ENCODE data around the gene DHTKD1.
"Not testable (repeated sequence)": the region's sequence is repeated elsewhere in the genome, so short reads cannot be mapped to it uniquely, and the experiment has no call there.

The DHTKD1 gene

GRCh38 chr10:12067336-12067735, 1.4 kb upstream of the DHTKD1 start:
- Histone ChIP-seq H3K4me1 (ENCODE audit: control insufficient read depth, insufficient read depth, low read length) (peaks cover 6% of the 10 kb centered on the region), H3K9ac (ENCODE audit: low read length in 2 of 2) (no peak overlapping the region), H3K36me3 (ENCODE audit: control insufficient read depth in 2 of 2, insufficient read depth in 2 of 2, low read length in 2 of 2) (no peaks in the 10 kb centered on the region), H3K4me3 (ENCODE audit: low read length in 2 of 2) (no peak overlapping the region), H3K27me3 (ENCODE audit: control insufficient read depth in 1 of 2, insufficient read depth in 2 of 2, low read length in 2 of 2) (no peaks in the 10 kb centered on the region), H3K27ac (ENCODE audit: low read length) (no peak overlapping the region), H3K9me3 (ENCODE audit: control insufficient read depth in 2 of 2, low read length in 2 of 2) (no peaks in the 10 kb centered on the region)

GRCh38 chr10:12071441-12071840, 2.7 kb downstream of the DHTKD1 start:
- H3K4me1 ChIP-seq (ENCODE audit: control insufficient read depth, insufficient read depth, low read length); H3K9me3 ChIP-seq (ENCODE audit: control insufficient read depth in 2 of 2, low read length in 2 of 2); H3K4me3 ChIP-seq (ENCODE audit: low read length in 2 of 2); H3K9ac ChIP-seq (ENCODE audit: low read length in 2 of 2); H3K36me3 ChIP-seq (ENCODE audit: control insufficient read depth in 2 of 2, insufficient read depth in 2 of 2, low read length in 2 of 2); H3K27ac ChIP-seq (ENCODE audit: low read length); H3K27me3 ChIP-seq (ENCODE audit: control insufficient read depth in 1 of 2, insufficient read depth in 2 of 2, low read length in 2 of 2): not testable (repeated sequence)

GRCh38 chr10:12073526-12073925, 4.8 kb downstream of the DHTKD1 start:
- Histone ChIP-seq H3K4me1 (ENCODE audit: control insufficient read depth, insufficient read depth, low read length) (peaks cover 7% of the 10 kb centered on the region), H3K36me3 (ENCODE audit: control insufficient read depth in 2 of 2, insufficient read depth in 2 of 2, low read length in 2 of 2) (peaks cover 0 to 4% of the 10 kb centered on the region in 2 donors), H3K9me3 (ENCODE audit: control insufficient read depth in 2 of 2, low read length in 2 of 2) (no peaks in the 10 kb centered on the region), H3K4me3 (ENCODE audit: low read length in 2 of 2) (no peak overlapping the region), H3K9ac (ENCODE audit: low read length in 2 of 2) (no peak overlapping the region), H3K27me3 (ENCODE audit: control insufficient read depth in 1 of 2, insufficient read depth in 2 of 2, low read length in 2 of 2) (no peaks in the 10 kb centered on the region), H3K27ac (ENCODE audit: low read length) (no peak overlapping the region)

- H3K27ac ChIP-seq (ENCODE audit: low read length): no peak overlapping the region
- no peaks in the 10 kb centered on the region for H3K27me3 ChIP-seq (ENCODE audit: control insufficient read depth in 1 of 2, insufficient read depth in 2 of 2, low read length in 2 of 2)
- peak overlapping the region in 1 of 2 donors; percentile 13 for H3K9ac ChIP-seq (ENCODE audit: low read length in 2 of 2)
- peaks cover 0 to 9% of the 10 kb centered on the region in 2 donors for H3K36me3 ChIP-seq (ENCODE audit: control insufficient read depth in 2 of 2, insufficient read depth in 2 of 2, low read length in 2 of 2)
- no peak overlapping the region for H3K4me3 ChIP-seq (ENCODE audit: low read length in 2 of 2)
- H3K4me1 ChIP-seq (ENCODE audit: control insufficient read depth, insufficient read depth, low read length): peaks cover 3% of the 10 kb centered on the region
- no peaks in the 10 kb centered on the region for H3K9me3 ChIP-seq (ENCODE audit: control insufficient read depth in 2 of 2, low read length in 2 of 2)
Observed at GRCh38 chr10:12077580-12078180, 8.9 kb downstream of the DHTKD1 start.

- Histone ChIP-seq H3K4me1 (ENCODE audit: control insufficient read depth, insufficient read depth, low read length) (peaks cover 3% of the 10 kb centered on the region), H3K4me3 (ENCODE audit: low read length in 2 of 2) (no peak overlapping the region), H3K9ac (ENCODE audit: low read length in 2 of 2) (no peak overlapping the region), H3K27ac (ENCODE audit: low read length) (no peak overlapping the region), H3K9me3 (ENCODE audit: control insufficient read depth in 2 of 2, low read length in 2 of 2) (no peaks in the 10 kb centered on the region), H3K36me3 (ENCODE audit: control insufficient read depth in 2 of 2, insufficient read depth in 2 of 2, low read length in 2 of 2) (peaks cover 0 to 13% of the 10 kb centered on the region in 2 donors), H3K27me3 (ENCODE audit: control insufficient read depth in 1 of 2, insufficient read depth in 2 of 2, low read length in 2 of 2) (no peaks in the 10 kb centered on the region)
Observed at GRCh38 chr10:12081470-12081869, 12.7 kb downstream of the DHTKD1 start.

- H3K36me3 ChIP-seq (ENCODE audit: control insufficient read depth in 2 of 2, insufficient read depth in 2 of 2, low read length in 2 of 2): peaks cover 4 to 14% of the 10 kb centered on the region in 2 donors
- no peak overlapping the region for H3K4me3 ChIP-seq (ENCODE audit: low read length in 2 of 2)
Observed at GRCh38 chr10:12081879-12082557, 13.3 kb downstream of the DHTKD1 start.

GRCh38 chr10:12088919-12089318, 20.2 kb downstream of the DHTKD1 start:
- H3K4me3 ChIP-seq (ENCODE audit: low read length in 2 of 2): no peak overlapping the region
- peaks cover 28 to 33% of the 10 kb centered on the region in 2 donors for H3K36me3 ChIP-seq (ENCODE audit: control insufficient read depth in 2 of 2, insufficient read depth in 2 of 2, low read length in 2 of 2)
- H3K9me3 ChIP-seq (ENCODE audit: control insufficient read depth in 2 of 2, low read length in 2 of 2): no peaks in the 10 kb centered on the region
- no peak overlapping the region for H3K27ac ChIP-seq (ENCODE audit: low read length)
- H3K4me1 ChIP-seq (ENCODE audit: control insufficient read depth, insufficient read depth, low read length): no peaks in the 10 kb centered on the region
- no peak overlapping the region for H3K9ac ChIP-seq (ENCODE audit: low read length in 2 of 2)
- H3K27me3 ChIP-seq (ENCODE audit: control insufficient read depth in 1 of 2, insufficient read depth in 2 of 2, low read length in 2 of 2): no peaks in the 10 kb centered on the region

More at GRCh38 chr10:12081879-12082557, 13.3 kb downstream of the DHTKD1 start:
- Histone ChIP-seq H3K27ac (ENCODE audit: low read length) (no peak overlapping the region), H3K9ac (ENCODE audit: low read length in 2 of 2) (no peak overlapping the region), H3K4me1 (ENCODE audit: control insufficient read depth, insufficient read depth, low read length) (peaks cover 3% of the 10 kb centered on the region), H3K9me3 (ENCODE audit: control insufficient read depth in 2 of 2, low read length in 2 of 2) (no peaks in the 10 kb centered on the region), H3K27me3 (ENCODE audit: control insufficient read depth in 1 of 2, insufficient read depth in 2 of 2, low read length in 2 of 2) (no peaks in the 10 kb centered on the region)

GRCh38 chr10:12091421-12091820, 22.7 kb downstream of the DHTKD1 start:
- H3K4me3 ChIP-seq (ENCODE audit: low read length in 2 of 2): no peak overlapping the region
- H3K9me3 ChIP-seq (ENCODE audit: control insufficient read depth in 2 of 2, low read length in 2 of 2): no peaks in the 10 kb centered on the region
- H3K27me3 ChIP-seq (ENCODE audit: control insufficient read depth in 1 of 2, insufficient read depth in 2 of 2, low read length in 2 of 2): no peaks in the 10 kb centered on the region
- no peak overlapping the region for H3K27ac ChIP-seq (ENCODE audit: low read length)
- no peaks in the 10 kb centered on the region for H3K4me1 ChIP-seq (ENCODE audit: control insufficient read depth, insufficient read depth, low read length)
- no peak overlapping the region for H3K9ac ChIP-seq (ENCODE audit: low read length in 2 of 2)
- H3K36me3 ChIP-seq (ENCODE audit: control insufficient read depth in 2 of 2, insufficient read depth in 2 of 2, low read length in 2 of 2): peaks cover 31 to 38% of the 10 kb centered on the region in 2 donors

- not testable (repeated sequence) for H3K9ac ChIP-seq (ENCODE audit: low read length in 2 of 2)
- H3K36me3 ChIP-seq (ENCODE audit: control insufficient read depth in 2 of 2, insufficient read depth in 2 of 2, low read length in 2 of 2): peaks cover 28 to 31% of the 10 kb centered on the region in 2 donors
Observed at GRCh38 chr10:12097361-12097760, 28.6 kb downstream of the DHTKD1 start.

GRCh38 chr10:12097791-12098190, 29.0 kb downstream of the DHTKD1 start:
- H3K27ac ChIP-seq (ENCODE audit: low read length): no peak overlapping the region
- no peaks in the 10 kb centered on the region for H3K27me3 ChIP-seq (ENCODE audit: control insufficient read depth in 1 of 2, insufficient read depth in 2 of 2, low read length in 2 of 2)
- peaks cover 27 to 31% of the 10 kb centered on the region in 2 donors for H3K36me3 ChIP-seq (ENCODE audit: control insufficient read depth in 2 of 2, insufficient read depth in 2 of 2, low read length in 2 of 2)
- no peaks in the 10 kb centered on the region for H3K4me1 ChIP-seq (ENCODE audit: control insufficient read depth, insufficient read depth, low read length)
- H3K4me3 ChIP-seq (ENCODE audit: low read length in 2 of 2): no peak overlapping the region
- H3K9ac ChIP-seq (ENCODE audit: low read length in 2 of 2): no peak overlapping the region
- no peaks in the 10 kb centered on the region for H3K9me3 ChIP-seq (ENCODE audit: control insufficient read depth in 2 of 2, low read length in 2 of 2)

More at GRCh38 chr10:12097361-12097760, 28.6 kb downstream of the DHTKD1 start:
- not testable (repeated sequence) for H3K9me3 ChIP-seq (ENCODE audit: control insufficient read depth in 2 of 2, low read length in 2 of 2); H3K4me1 ChIP-seq (ENCODE audit: control insufficient read depth, insufficient read depth, low read length); H3K27me3 ChIP-seq (ENCODE audit: control insufficient read depth in 1 of 2, insufficient read depth in 2 of 2, low read length in 2 of 2); H3K27ac ChIP-seq (ENCODE audit: low read length); H3K4me3 ChIP-seq (ENCODE audit: low read length in 2 of 2)

- no peak overlapping the region for H3K27ac ChIP-seq (ENCODE audit: low read length)
- H3K36me3 ChIP-seq (ENCODE audit: control insufficient read depth in 2 of 2, insufficient read depth in 2 of 2, low read length in 2 of 2): peaks cover 29 to 31% of the 10 kb centered on the region in 2 donors
- H3K4me3 ChIP-seq (ENCODE audit: low read length in 2 of 2): no peak overlapping the region
- no peaks in the 10 kb centered on the region for H3K9me3 ChIP-seq (ENCODE audit: control insufficient read depth in 2 of 2, low read length in 2 of 2)
- no peaks in the 10 kb centered on the region for H3K27me3 ChIP-seq (ENCODE audit: control insufficient read depth in 1 of 2, insufficient read depth in 2 of 2, low read length in 2 of 2)
- no peak overlapping the region for H3K9ac ChIP-seq (ENCODE audit: low read length in 2 of 2)
- H3K4me1 ChIP-seq (ENCODE audit: control insufficient read depth, insufficient read depth, low read length): no peaks in the 10 kb centered on the region
Observed at GRCh38 chr10:12098966-12099365, 30.2 kb downstream of the DHTKD1 start.

Data from stomach smooth muscle (tissue), 2 donors.